Cortex of kidney (tissue), 1 donor: ENCODE data around the gene SSTR5.

ENCODE experiments used
- DNase-seq: peaks from one replicate; lab custom pipeline; 2025; lab: John Stamatoyannopoulos, UW

The SSTR5 gene

GRCh38 chr16:1040346-1040745 lies 32.2 kb upstream of the SSTR5 start:
- DNase-seq = no peak

- no peak for DNase-seq
Measured at GRCh38 chr16:1042049-1042744, 30.4 kb upstream of the SSTR5 start.

GRCh38 chr16:1042866-1043265 lies 29.7 kb upstream of the SSTR5 start:
- DNase-seq = no peak

GRCh38 chr16:1043881-1044451 lies 28.6 kb upstream of the SSTR5 start:
- DNase-seq = no peak

- no peak for DNase-seq
Measured at GRCh38 chr16:1044460-1045309, 27.9 kb upstream of the SSTR5 start.

GRCh38 chr16:1045310-1045992 lies 27.1 kb upstream of the SSTR5 start:
- no peak for DNase-seq

GRCh38 chr16:1045993-1046911 lies 26.3 kb upstream of the SSTR5 start:
- DNase-seq = no peak

- no peak for DNase-seq
Measured at GRCh38 chr16:1047123-1047522, 25.4 kb upstream of the SSTR5 start.

GRCh38 chr16:1047801-1048200 lies 24.7 kb upstream of the SSTR5 start:
- DNase-seq = no peak

- DNase-seq = no peak
Measured at GRCh38 chr16:1048442-1049112, 24.0 kb upstream of the SSTR5 start.

GRCh38 chr16:1049113-1049975 lies 23.2 kb upstream of the SSTR5 start:
- no peak for DNase-seq

- DNase-seq = no peak
Measured at GRCh38 chr16:1049976-1050247, 22.6 kb upstream of the SSTR5 start.

GRCh38 chr16:1050516-1050915 lies 22.0 kb upstream of the SSTR5 start:
- DNase-seq = no peak

GRCh38 chr16:1050921-1051320 lies 21.6 kb upstream of the SSTR5 start:
- DNase-seq = no peak

GRCh38 chr16:1051446-1051845 lies 21.1 kb upstream of the SSTR5 start:
- no peak for DNase-seq

GRCh38 chr16:1052721-1053120 lies 19.8 kb upstream of the SSTR5 start:
- DNase-seq = no peak

GRCh38 chr16:1053121-1053521 lies 19.4 kb upstream of the SSTR5 start:
- no peak for DNase-seq

GRCh38 chr16:1053700-1054368 lies 18.7 kb upstream of the SSTR5 start:
- DNase-seq = no peak
